Right ventricle myocardium inferior (tissue), 1 donor: ENCODE measurements around the gene RIOX2. TPM values are rescaled to one million over a fixed set of nuclear protein-coding genes. Genes with fewer than 3 reads are reported as not detected.
"Not testable (repeated sequence)": the region's sequence is repeated elsewhere in the genome, so short reads cannot be mapped to it uniquely, and the experiment has no call there.

Experiments used
- ATAC-seq: fragments of 200-7000 bp; cut with Tn5 transposase; one replicate; pipeline ENCODE4 v1.9.1; 2020; ENCODE audit warnings: mild to moderate bottlenecking, moderate library complexity
- DNase-seq: peaks from one replicate; pipeline ENCODE4 v3.0.0; 2021; ENCODE audit errors: missing footprints
- intact Hi-C: fragments of 100-400 bp; cut with DNase I; formaldehyde crosslinking; loops from one replicate; pipeline ENCODE4 v1.11.0; 2022
- total RNA-seq: library from RNA; stranded (reverse); fragmentation: NEBNext Ultra II Directional; extraction: Animal tissue kit (Norgen Biotek cat#: 25700); gene quantifications from one replicate; pipeline ENCODE4 v1.2.1, GENCODE V29; 2021
- donor health status: DM: no; HTN: yes; CAD: no; lungs with severe emphysema.

Gene RIOX2
- total RNA-seq, 1 donor from 2014 or later, result 13.2 TPM

GRCh38 chr3:97934980-97935695 lies 37.1 kb downstream of the RIOX2 start:
- no peak for DNase-seq
- intact Hi-C loops, result loop anchor here (10.0 kb wide), 1 partner anchor 110 kb away; the partner anchor contains the start of gene CRYBG3
- no peak for ATAC-seq

GRCh38 chr3:97932387-97932801 lies 39.8 kb downstream of the RIOX2 start:
- ATAC-seq (peak; percentile 95), DNase-seq (no peak)
- intact Hi-C loops, result loop anchor here (10.0 kb wide), 1 partner anchor 108 kb away; the partner anchor contains the start of gene CRYBG3

GRCh38 chr3:97931218-97931617 lies 41.0 kb downstream of the RIOX2 start:
- DNase-seq (no peak), ATAC-seq (no peak)
- intact Hi-C loops, result loop anchor here (10.0 kb wide), 1 partner anchor 106 kb away; the partner anchor contains the start of gene CRYBG3

GRCh38 chr3:97930018-97930417 lies 42.2 kb downstream of the RIOX2 start:
- intact Hi-C loops, result loop anchor here (10.0 kb wide), 1 partner anchor 105 kb away; the partner anchor contains the start of gene CRYBG3
- no peak for ATAC-seq
- DNase-seq, result no peak

- ATAC-seq (no peak), DNase-seq (no peak)
- intact Hi-C loops, result no loop called here
These were observed 43.2 kb downstream of the RIOX2 start for GRCh38 chr3:97928986-97929385.

GRCh38 chr3:97927704-97928103 lies 44.5 kb downstream of the RIOX2 start:
- intact Hi-C loops, result no loop called here
- DNase-seq (no peak), ATAC-seq (no peak)

GRCh38 chr3:97917813-97918536 lies 54.3 kb downstream of the RIOX2 start:
- DNase-seq (no peak), ATAC-seq (peak; percentile 31)
- intact Hi-C loops, result no loop called here

- ATAC-seq, result no peak
- DNase-seq, result no peak
- intact Hi-C loops, result no loop called here
These were observed 55.7 kb downstream of the RIOX2 start for GRCh38 chr3:97916576-97916975.

GRCh38 chr3:97914388-97914787 lies 57.8 kb downstream of the RIOX2 start:
- DNase-seq (no peak), ATAC-seq (no peak)
- intact Hi-C loops, result no loop called here

- no peak for DNase-seq
- ATAC-seq, result no peak
- intact Hi-C loops, result no loop called here
These were observed 60.8 kb downstream of the RIOX2 start for GRCh38 chr3:97911459-97911858.

- intact Hi-C loops, result no loop called here
- peak; percentile 93 for ATAC-seq
- peak; percentile 58 for DNase-seq
These were observed 61.3 kb downstream of the RIOX2 start for GRCh38 chr3:97910931-97911351.

GRCh38 chr3:97910236-97910831 lies 61.9 kb downstream of the RIOX2 start:
- DNase-seq, result peak; percentile 56
- intact Hi-C loops, ATAC-seq: not testable (repeated sequence)

GRCh38 chr3:97909830-97910229 lies 62.4 kb downstream of the RIOX2 start:
- DNase-seq, ATAC-seq, intact Hi-C loops: not testable (repeated sequence)

- intact Hi-C loops, result no loop called here
- DNase-seq (no peak), ATAC-seq (peak; percentile 72)
These were observed 70.7 kb downstream of the RIOX2 start for GRCh38 chr3:97901313-97902248.

GRCh38 chr3:97899331-97899730 lies 72.9 kb downstream of the RIOX2 start:
- intact Hi-C loops, result no loop called here
- DNase-seq (no peak), ATAC-seq (no peak)

GRCh38 chr3:97896547-97896946 lies 75.7 kb downstream of the RIOX2 start:
- intact Hi-C loops, result no loop called here
- ATAC-seq (no peak), DNase-seq (no peak)

GRCh38 chr3:97896129-97896528 lies 76.1 kb downstream of the RIOX2 start:
- no peak for ATAC-seq
- no peak for DNase-seq
- intact Hi-C loops, result no loop called here

GRCh38 chr3:97895216-97895615 lies 77.0 kb downstream of the RIOX2 start:
- ATAC-seq (no peak), DNase-seq (no peak)
- intact Hi-C loops, result no loop called here

- ATAC-seq, result no peak
- DNase-seq, result no peak
- intact Hi-C loops, result no loop called here
These were observed 79.4 kb downstream of the RIOX2 start for GRCh38 chr3:97892852-97893251.
